Adrenal gland (tissue), 12 donors: ENCODE data around the gene DOCK1. TPM values are rescaled to one million over a fixed set of nuclear protein-coding genes. Genes with fewer than 3 reads are reported as not detected.

Experiments used
- DNase-seq, 7 donors: peaks; one replicate each; pipeline ENCODE4 v3.0.0-alpha.2; 2019 to 2020
- H3K27ac ChIP-seq, 5 donors: fragments of 200-600 bp; sonication (generic) in 4 of 5; 1 replicate in 3 of 5; 2 replicates in 2 of 5; pipeline versions ENCODE4 v1.5.1 to v1.8.0; 2016 to 2020; ENCODE audit warnings: mild to moderate bottlenecking in 1 of 5
- H3K27me3 ChIP-seq: fragments of 200-600 bp; 2 replicates; pipeline ENCODE4 v1.8.0; 2021
- H3K36me3 ChIP-seq, 2 donors: fragments of 200-600 bp; replicated peaks in 1 of 2; 1 replicate in 1 of 2; 2 replicates in 1 of 2; pipeline versions ENCODE4 v1.5.1 to v1.8.0; 2018 to 2022
- H3K4me1 ChIP-seq, 2 donors: fragments of 200-600 bp; replicated peaks in 1 of 2; 1 replicate in 1 of 2; 2 replicates in 1 of 2; pipeline versions ENCODE4 v1.5.1 to v1.8.0; 2018 to 2021
- H3K4me3 ChIP-seq, 4 donors: fragments of 200-600 bp; sonication (generic) in 3 of 4; one replicate each; pipeline ENCODE4 v1.5.1; 2016 to 2018
- H3K9me3 ChIP-seq, 3 donors: fragments of 200-600 bp; sonication (generic) in 1 of 3; replicated peaks in 1 of 3; 1 replicate in 2 of 3; 2 replicates in 1 of 3; pipeline versions ENCODE4 v1.5.1 to v1.8.0; 2016 to 2021
- POLR2A ChIP-seq, 2 donors: fragments of 450-650 bp; IDR thresholded peaks; one replicate each; pipeline ENCODE4 v1.6.1; 2017; ENCODE audit warnings: antibody characterized with exemption in 2 of 2, mild to moderate bottlenecking in 2 of 2, moderate library complexity in 1 of 2
- WGBS, 4 donors: extraction: QIAGEN DNeasy Blood & Tissue Kit in 2 of 4; methylation state at CpG; one replicate each; pipeline versions ENCODE4 v1.1.5 to v1.1.7; 2013 to 2017; 5-methylcytosine and 5-hydroxymethylcytosine counted together
- intact Hi-C, 2 donors: fragments of 100-400 bp; cut with DNase I; formaldehyde crosslinking; loops; one replicate each; pipeline versions ENCODE4 v1.14.1 to v1.15.0; 2022 to 2023
- polyA plus RNA-seq, 3 donors: library from polyadenylated mRNA; stranded (reverse); fragments of 200-250 nt in 2 of 3; fragments of 350-450 nt in 1 of 3; fragmentation: Illumina TruSeq in 1 of 3; extraction: RNeasy Lipid Tissue Mini Kit (QIAGEN cat#74804) in 1 of 3; gene quantifications; one replicate each; pipeline ENCODE4 v1.2.3, GENCODE V29; 2013 to 2014
- total RNA-seq, 9 donors: library from RNA; depleted of rRNA in 4 of 9; stranded (reverse); fragments of >200 nt in 4 of 9; fragments of 120-200 nt in 1 of 9; fragmentation: NEBNext Ultra II Directional in 1 of 9; extraction: Animal tissue kit (Norgen Biotek cat#: 25700) in 1 of 9; gene quantifications; one replicate each; pipeline versions ENCODE4 v1.1.0 to v1.2.4, GENCODE V29; 2013 to 2023
- TF ChIP-seq, protein P1 (sequence below), 6 experiments: fragments of 450-650 bp in 4 of 6; fragments of 200-600 bp in 2 of 6; sonication (generic) in 1 of 6; IDR thresholded peaks; 1 replicate in 5 of 6; 2 replicates in 1 of 6; pipeline versions ENCODE4 v1.5.1 to v1.8.0; 2016 to 2021; ENCODE audit warnings: antibody characterized with exemption in 6 of 6, mild to moderate bottlenecking in 2 of 6, moderate library complexity in 1 of 6
- donor health status: healthy with polysubstance abuse.
- donor health status: Bipolar disorder and iron deficiency.
- donor health status: DM: yes; HTN: yes; CAD: no.
- donor health status: DM: no; HTN: no; CAD: no.
- donor health status: DM: no; HTN: no; CAD: no.
- donor health status: DM: yes; HTN: yes; CAD: no.

DOCK1 gene
- total and polyA plus RNA-seq, 12 donors, result 8.1 to 30.4 (median 21.6) TPM

DNA sequence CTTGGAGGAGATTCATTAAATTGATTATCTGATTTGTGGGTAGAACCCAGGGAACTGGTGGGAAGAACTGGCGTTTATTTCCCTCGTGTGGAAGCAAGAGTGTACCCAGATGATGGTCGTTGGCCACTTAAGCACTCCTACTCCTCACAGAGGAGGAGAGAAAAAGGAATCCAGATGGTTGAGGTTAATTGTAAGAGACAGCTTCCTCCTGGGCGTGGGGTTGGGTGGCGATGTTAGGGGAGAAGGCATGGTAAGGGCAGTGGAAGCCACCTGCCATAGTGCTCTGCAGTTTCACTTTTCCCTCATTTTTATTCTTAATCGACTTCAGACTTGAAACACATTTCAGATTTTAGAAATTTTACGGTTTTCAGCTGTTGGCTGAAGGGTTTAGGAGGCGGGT is 104.1 kb downstream of the DOCK1 start:
- intact Hi-C loops, result no loop called here
- DNase-seq, result no peak
- 82 to 92% (median 85%) methylated on average over 8 of the region's 8 CpGs for whole genome bisulfite sequencing, 4 donors
- Histone ChIP-seq H3K4me1 (peaks cover 0 to 10% of the 10 kb centered on the region in 2 donors), H3K4me3 (no peak overlapping the region), H3K9me3 (no peaks in the 10 kb centered on the region), H3K27ac (no peak overlapping the region), H3K27me3 (no peaks in the 10 kb centered on the region), H3K36me3 (peaks cover 0 to 3% of the 10 kb centered on the region in 2 donors)
- TF ChIP-seq POLR2A (IDR thresholded peaks at IDR 0.05), result no peak
- TF ChIP-seq, protein P1, sequence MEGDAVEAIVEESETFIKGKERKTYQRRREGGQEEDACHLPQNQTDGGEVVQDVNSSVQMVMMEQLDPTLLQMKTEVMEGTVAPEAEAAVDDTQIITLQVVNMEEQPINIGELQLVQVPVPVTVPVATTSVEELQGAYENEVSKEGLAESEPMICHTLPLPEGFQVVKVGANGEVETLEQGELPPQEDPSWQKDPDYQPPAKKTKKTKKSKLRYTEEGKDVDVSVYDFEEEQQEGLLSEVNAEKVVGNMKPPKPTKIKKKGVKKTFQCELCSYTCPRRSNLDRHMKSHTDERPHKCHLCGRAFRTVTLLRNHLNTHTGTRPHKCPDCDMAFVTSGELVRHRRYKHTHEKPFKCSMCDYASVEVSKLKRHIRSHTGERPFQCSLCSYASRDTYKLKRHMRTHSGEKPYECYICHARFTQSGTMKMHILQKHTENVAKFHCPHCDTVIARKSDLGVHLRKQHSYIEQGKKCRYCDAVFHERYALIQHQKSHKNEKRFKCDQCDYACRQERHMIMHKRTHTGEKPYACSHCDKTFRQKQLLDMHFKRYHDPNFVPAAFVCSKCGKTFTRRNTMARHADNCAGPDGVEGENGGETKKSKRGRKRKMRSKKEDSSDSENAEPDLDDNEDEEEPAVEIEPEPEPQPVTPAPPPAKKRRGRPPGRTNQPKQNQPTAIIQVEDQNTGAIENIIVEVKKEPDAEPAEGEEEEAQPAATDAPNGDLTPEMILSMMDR (IDR thresholded peaks at IDR 0.05), result no peak

DNA sequence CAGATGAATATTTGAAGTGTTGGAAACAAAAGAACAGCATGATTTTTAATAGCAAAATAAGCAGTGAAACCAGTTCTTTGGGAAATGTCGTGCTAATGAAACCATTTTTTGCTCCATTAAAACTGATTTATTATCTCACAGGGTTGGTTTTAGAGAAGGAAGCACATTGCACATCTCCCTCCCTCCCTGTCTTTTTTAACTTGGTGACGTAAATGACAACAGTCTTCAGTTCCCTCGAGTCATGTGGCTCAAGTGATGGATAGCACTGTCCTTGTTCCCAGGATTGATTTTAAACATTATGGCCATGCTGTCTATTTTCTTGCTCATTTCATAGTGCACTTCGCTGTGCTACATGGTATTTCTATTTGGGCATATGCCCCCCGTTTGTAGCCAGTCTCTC is 105.9 kb downstream of the DOCK1 start:
- Histone ChIP-seq H3K9me3 (no peaks in the 10 kb centered on the region), H3K27me3 (no peaks in the 10 kb centered on the region), H3K27ac (no peak overlapping the region), H3K4me1 (peaks cover 0 to 10% of the 10 kb centered on the region in 2 donors), H3K36me3 (peaks cover 0 to 3% of the 10 kb centered on the region in 2 donors), H3K4me3 (no peak overlapping the region)
- intact Hi-C loops, result no loop called here
- WGBS, 4 donors, result 63 to 77% (median 70%) methylated on average over 5 of the region's 5 CpGs
- no peak for DNase-seq
- TF ChIP-seq, protein P1 (IDR thresholded peaks at IDR 0.05), result no peak
- TF ChIP-seq POLR2A (IDR thresholded peaks at IDR 0.05), result no peak

DNA sequence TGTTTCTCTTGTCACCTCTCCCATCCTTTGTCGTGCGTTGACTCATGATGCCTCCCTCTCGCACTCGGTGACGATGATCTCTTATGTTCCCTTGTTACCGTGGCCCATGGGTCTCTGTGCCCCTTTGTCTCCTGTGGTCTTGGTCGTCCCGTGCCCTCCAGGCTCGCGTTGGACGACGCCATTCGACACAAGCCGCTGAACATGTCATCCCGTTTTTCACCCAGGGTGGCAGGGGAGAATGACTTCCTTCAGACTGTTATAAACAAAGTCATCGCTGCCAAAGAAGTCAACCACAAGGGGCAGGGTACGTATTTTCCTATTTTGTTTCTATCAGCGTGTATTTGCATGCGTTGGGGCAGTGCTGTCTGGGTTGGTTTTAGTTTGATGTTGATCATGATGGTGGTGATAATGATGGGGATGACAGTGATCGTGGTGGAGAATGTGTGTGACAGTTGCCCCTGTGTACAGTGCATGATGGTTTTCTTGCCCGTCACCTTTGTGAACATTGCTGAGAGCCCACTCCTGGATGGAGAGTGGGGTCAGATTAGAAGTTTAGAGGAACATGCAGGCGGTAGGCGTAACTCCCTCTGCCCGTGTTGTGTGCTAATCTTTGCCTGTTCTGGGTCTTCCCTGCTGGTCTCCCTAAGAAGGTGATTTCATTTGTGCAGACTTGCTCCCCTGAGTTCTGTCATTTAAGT is 107.0 kb downstream of the DOCK1 start:
- no peak for DNase-seq
- Histone ChIP-seq H3K27ac (no peak overlapping the region), H3K36me3 (peaks cover 0 to 3% of the 10 kb centered on the region in 2 donors), H3K27me3 (no peaks in the 10 kb centered on the region), H3K9me3 (no peaks in the 10 kb centered on the region), H3K4me3 (no peak overlapping the region), H3K4me1 (peaks cover 0 to 10% of the 10 kb centered on the region in 2 donors)
- 92 to 94% (median 93%) methylated on average over 24 of the region's 24 CpGs for WGBS, 4 donors
- TF ChIP-seq POLR2A (IDR thresholded peaks at IDR 0.05), result no peak
- TF ChIP-seq, protein P1 (IDR thresholded peaks at IDR 0.05), result no peak
- intact Hi-C loops, result no loop called here

DNA sequence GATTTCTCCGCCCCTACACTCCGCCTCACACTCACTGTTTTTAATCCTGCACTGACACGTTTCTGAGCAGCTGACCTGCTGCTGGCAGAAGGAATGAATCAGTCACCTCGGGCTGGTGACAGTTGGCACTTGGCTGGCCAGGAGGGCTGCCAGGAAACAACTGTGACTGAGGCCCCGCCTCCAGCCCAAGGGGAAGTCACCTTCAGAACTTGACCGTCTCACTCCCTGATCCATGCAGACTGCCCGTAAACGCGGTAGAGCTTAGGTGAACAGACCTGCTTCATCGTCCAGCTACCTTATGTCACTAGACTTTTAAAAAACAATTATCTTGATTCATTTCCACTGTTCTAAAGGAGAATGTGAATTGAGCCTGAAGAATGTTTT is 107.5 kb downstream of the DOCK1 start:
- intact Hi-C loops, result no loop called here
- Histone ChIP-seq H3K4me3 (no peak overlapping the region), H3K27ac (no peak overlapping the region), H3K27me3 (no peaks in the 10 kb centered on the region), H3K36me3 (peaks cover 0 to 3% of the 10 kb centered on the region in 2 donors), H3K9me3 (no peaks in the 10 kb centered on the region), H3K4me1 (peaks cover 0 to 10% of the 10 kb centered on the region in 2 donors)
- DNase-seq, result peak; percentile 61 to 88 (median 78)
- WGBS, 4 donors, result 31 to 46% (median 41%) methylated on average over 10 of the region's 10 CpGs
- TF ChIP-seq, protein P1 (IDR thresholded peaks at IDR 0.05), result no peak
- no peak for TF ChIP-seq POLR2A (IDR thresholded peaks at IDR 0.05)
